CD4-positive, alpha-beta T cell (primary cell): ENCODE measurements around the gene GPR183. TPM values are rescaled to one million over a fixed set of nuclear protein-coding genes. Genes with fewer than 3 reads are reported as not detected.
A peak's percentile ranks its signal among the peaks of the same experiment; 100 is the strongest.

ENCODE experiments used
- ATAC-seq: fragments of 200-7000 bp; cut with Tn5 transposase; one replicate; pipeline ENCODE4 v1.10.0; 2022; ENCODE audit warnings: mild to moderate bottlenecking; ENCODE audit not compliant: poor library complexity
- CTCF ChIA-PET: fragments of 350-600 bp; sonication (Branson Sonifier 250); formaldehyde crosslinking; loops from one replicate; lab custom pipeline; 2021; ENCODE audit warnings: antibody characterized with exemption, inconsistent platforms; lab: Charles Lee
- POLR2A ChIA-PET: fragments of 350-600 bp; sonication (Branson Sonifier 250); formaldehyde crosslinking; loops from one replicate; lab custom pipeline; 2021; ENCODE audit warnings: antibody characterized with exemption, inconsistent platforms; lab: Charles Lee
- DNase-seq, 14 experiments: peaks; one replicate each; pipeline ENCODE4 v3.0.0-alpha.2; 2013 to 2020; ENCODE audit warnings: mixed read lengths in 2 of 14
- H3K27ac ChIP-seq, 2 donors: one replicate each; pipeline versions ENCODE4 v1.5.1 to v1.7.0; 2013; ENCODE audit warnings: low read length in 2 of 2, low read depth in 1 of 2, mild to moderate bottlenecking in 1 of 2
- H3K27me3 ChIP-seq, 2 experiments: 1 replicate in 1 of 2; 2 replicates in 1 of 2; pipeline versions ENCODE4 v1.6.1 to v1.7.0; 2013; ENCODE audit warnings: low read length in 2 of 2, control low read depth in 1 of 2, mild to moderate bottlenecking in 1 of 2, moderate library complexity in 1 of 2; ENCODE audit not compliant: insufficient read depth in 2 of 2, control insufficient read depth in 1 of 2
- H3K36me3 ChIP-seq: one replicate; pipeline ENCODE4 v1.6.1; 2013; ENCODE audit warnings: low read length, control low read depth; ENCODE audit not compliant: insufficient read depth
- H3K4me1 ChIP-seq: one replicate; pipeline ENCODE4 v1.6.1; 2013; ENCODE audit warnings: low read length, control low read depth; ENCODE audit not compliant: insufficient read depth
- H3K4me3 ChIP-seq: one replicate; pipeline ENCODE4 v1.5.1; 2013; ENCODE audit warnings: mild to moderate bottlenecking, low read length, moderate library complexity
- H3K9me3 ChIP-seq, 2 experiments: 1 replicate in 1 of 2; 2 replicates in 1 of 2; pipeline versions ENCODE4 v1.6.1 to v1.7.0; 2013; ENCODE audit warnings: low read length in 2 of 2, mild to moderate bottlenecking in 2 of 2, control low read depth in 1 of 2, moderate library complexity in 1 of 2; ENCODE audit not compliant: control insufficient read depth in 1 of 2, insufficient read depth in 1 of 2
- H3K27ac Mint-ChIP-seq: one replicate; pipeline ENCODE4 v1.8.0; 2020; ENCODE audit warnings: mixed read lengths
- H3K27me3 Mint-ChIP-seq: one replicate; pipeline ENCODE4 v1.8.0; 2021; ENCODE audit warnings: mixed read lengths
- H3K36me3 Mint-ChIP-seq: one replicate; pipeline ENCODE4 v1.8.0; 2021; ENCODE audit warnings: low read depth, mixed read lengths
- H3K4me1 Mint-ChIP-seq: one replicate; pipeline ENCODE4 v1.8.0; 2021; ENCODE audit warnings: low read depth, mixed read lengths
- H3K4me3 Mint-ChIP-seq: one replicate; pipeline ENCODE4 v1.8.0; 2020; ENCODE audit warnings: mild to moderate bottlenecking, mixed read lengths
- H3K9me3 Mint-ChIP-seq: one replicate; pipeline ENCODE4 v1.8.0; 2020; ENCODE audit warnings: mixed read lengths
- intact Hi-C, 2 experiments: fragments of 100-400 bp; cut with DNase I in 1 of 2; cut with micrococcal nuclease in 1 of 2; formaldehyde crosslinking; loops; one replicate each; pipeline versions ENCODE4 v1.15.1 to v1.9.0; 2023 to 2025; cut with DNase I, micrococcal nuclease
- total RNA-seq, 174 experiments: library from RNA in 2 of 174; stranded (reverse) in 2 of 174; gene quantifications; one replicate each; pipeline ENCODE4 v1.2.3 and lab custom pipeline; 2021 to 2026
- TF ChIP-seq, protein P1 (sequence below): fragments of 200-600 bp; IDR thresholded peaks from one replicate; pipeline ENCODE4 v1.8.0; 2022; ENCODE audit warnings: antibody characterized with exemption, mild to moderate bottlenecking

The GPR183 gene
- total RNA-seq, 2 experiments from 2014 or later: 330 to 337 TPM

DNA sequence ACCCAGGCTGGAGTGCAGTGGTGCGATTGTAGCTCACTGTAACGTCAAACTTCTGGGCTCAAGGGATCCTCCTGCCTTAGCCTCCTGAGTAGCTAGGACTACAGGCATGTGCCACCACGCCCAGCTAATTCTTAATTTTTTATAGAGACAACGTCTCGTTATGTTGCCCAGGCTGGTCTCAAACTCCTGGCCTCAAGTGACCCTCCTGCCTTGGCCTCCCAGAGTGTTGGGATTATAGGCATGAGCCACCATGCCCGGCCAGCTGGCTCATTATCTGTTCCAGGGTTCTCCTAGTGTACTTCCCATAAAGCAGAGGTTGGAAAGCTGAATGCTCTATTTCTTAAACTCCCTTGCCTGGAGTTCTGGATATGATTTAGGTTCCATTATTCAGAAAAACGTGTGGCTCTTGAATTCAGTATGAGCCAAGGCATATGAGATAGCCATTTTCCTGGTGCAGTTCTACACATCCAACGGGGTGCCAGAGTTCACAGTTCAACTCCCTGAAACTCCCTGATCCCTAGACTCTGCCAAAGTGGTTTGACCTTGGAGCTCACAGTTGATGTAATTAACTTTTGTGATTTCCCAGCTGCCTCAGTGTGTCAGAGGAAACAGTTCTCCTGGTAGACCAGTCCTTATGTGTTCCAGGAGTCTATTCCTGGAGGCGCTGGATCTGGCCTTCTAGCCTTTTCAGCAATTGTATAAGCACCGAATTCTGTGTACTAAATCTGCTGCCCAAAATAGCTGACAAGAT, 21.6 kb downstream of the GPR183 start:
- H3K27ac Mint-ChIP-seq: peak overlapping the region; percentile 100
- ChIA-PET CTCF (interaction anchor here (0.8 to 2.0 kb wide), 7 partner anchors 9 to 151 kb away, joined by 3 to 8 read pairs (median 5); no protein-coding TSS in a partner anchor), POLR2A (interaction anchor here (1.4 to 5.0 kb wide), 8 partner anchors 10 to 134 kb away, joined by 4 to 37 read pairs (median 6); no protein-coding TSS in a partner anchor)
- no peaks in the 10 kb centered on the region for H3K27me3 ChIP-seq
- ATAC-seq: no peak
- H3K4me3 Mint-ChIP-seq: peak overlapping the region; percentile 42
- no peaks in the 10 kb centered on the region for H3K9me3 Mint-ChIP-seq
- no peak for DNase-seq
- H3K27me3 Mint-ChIP-seq: no peaks in the 10 kb centered on the region
- H3K4me1 ChIP-seq: peaks cover 78% of the 10 kb centered on the region
- H3K36me3 Mint-ChIP-seq: peaks cover 63% of the 10 kb centered on the region
- peak overlapping the region in 1 of 2 donors; percentile 36 for H3K27ac ChIP-seq
- no peaks in the 10 kb centered on the region for H3K9me3 ChIP-seq
- H3K36me3 ChIP-seq: peaks cover 8% of the 10 kb centered on the region
- TF ChIP-seq, protein P1, sequence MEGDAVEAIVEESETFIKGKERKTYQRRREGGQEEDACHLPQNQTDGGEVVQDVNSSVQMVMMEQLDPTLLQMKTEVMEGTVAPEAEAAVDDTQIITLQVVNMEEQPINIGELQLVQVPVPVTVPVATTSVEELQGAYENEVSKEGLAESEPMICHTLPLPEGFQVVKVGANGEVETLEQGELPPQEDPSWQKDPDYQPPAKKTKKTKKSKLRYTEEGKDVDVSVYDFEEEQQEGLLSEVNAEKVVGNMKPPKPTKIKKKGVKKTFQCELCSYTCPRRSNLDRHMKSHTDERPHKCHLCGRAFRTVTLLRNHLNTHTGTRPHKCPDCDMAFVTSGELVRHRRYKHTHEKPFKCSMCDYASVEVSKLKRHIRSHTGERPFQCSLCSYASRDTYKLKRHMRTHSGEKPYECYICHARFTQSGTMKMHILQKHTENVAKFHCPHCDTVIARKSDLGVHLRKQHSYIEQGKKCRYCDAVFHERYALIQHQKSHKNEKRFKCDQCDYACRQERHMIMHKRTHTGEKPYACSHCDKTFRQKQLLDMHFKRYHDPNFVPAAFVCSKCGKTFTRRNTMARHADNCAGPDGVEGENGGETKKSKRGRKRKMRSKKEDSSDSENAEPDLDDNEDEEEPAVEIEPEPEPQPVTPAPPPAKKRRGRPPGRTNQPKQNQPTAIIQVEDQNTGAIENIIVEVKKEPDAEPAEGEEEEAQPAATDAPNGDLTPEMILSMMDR: no peak
- H3K4me3 ChIP-seq: no peak overlapping the region
- H3K4me1 Mint-ChIP-seq: peaks cover 97% of the 10 kb centered on the region
- intact Hi-C loops: no loop called here

DNA sequence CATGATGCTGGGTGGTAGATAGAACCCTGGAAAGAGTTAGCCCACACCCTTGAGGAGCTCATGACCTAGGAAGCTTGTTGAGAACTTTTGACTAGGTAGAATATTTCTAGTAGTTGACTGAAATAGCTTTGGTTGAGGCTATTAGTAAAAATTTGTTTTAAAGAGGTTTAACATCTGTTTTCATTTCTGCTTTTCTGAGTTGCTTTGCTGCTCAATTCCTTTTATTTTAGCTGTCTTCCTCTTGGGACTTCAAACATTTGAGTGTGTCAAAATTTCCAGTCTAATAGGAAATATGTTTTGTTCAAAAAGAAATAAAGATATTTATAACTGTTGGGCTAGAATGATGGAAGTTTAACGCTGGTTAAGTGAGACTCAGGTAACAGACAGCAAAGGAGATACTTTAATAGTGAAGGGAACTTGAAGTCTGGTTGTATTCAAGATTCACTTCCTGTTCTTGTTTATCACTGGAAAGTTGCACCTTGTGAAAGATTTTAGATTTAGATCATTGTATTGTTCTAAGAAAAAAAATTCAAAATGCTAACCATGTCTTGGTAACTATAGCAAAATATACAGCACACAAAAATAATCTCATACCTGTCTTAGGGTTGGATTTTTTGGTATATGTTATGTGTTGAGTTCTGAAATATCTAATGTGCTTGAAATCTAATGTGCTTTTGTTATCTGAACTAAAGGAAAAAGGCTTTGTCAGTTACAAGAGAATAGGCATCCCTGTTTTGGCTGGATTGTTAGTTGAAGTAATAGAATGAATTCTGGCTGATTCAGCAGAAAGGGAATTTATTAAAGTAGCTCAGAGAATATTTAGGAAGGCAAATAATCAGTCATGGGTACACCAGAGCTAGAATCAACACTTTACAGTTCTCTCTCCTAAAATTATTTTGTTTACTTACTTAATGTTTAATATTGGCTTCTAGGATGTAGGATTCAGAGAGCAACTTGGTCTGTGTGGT, 24.7 kb downstream of the GPR183 start:
- POLR2A ChIA-PET: interaction anchor here (0.9 to 5.0 kb wide), 13 partner anchors 9 to 102 kb away, joined by 3 to 37 read pairs (median 4); no protein-coding TSS in a partner anchor
- peak; percentile 69 for ATAC-seq
- peaks cover 55% of the 10 kb centered on the region for H3K36me3 Mint-ChIP-seq

More for the DNA sequence above, 24.7 kb downstream of the GPR183 start:
- Histone ChIP-seq H3K9me3 (no peaks in the 10 kb centered on the region), H3K4me3 (no peak overlapping the region), H3K27me3 (no peaks in the 10 kb centered on the region), H3K4me1 (peaks cover 75% of the 10 kb centered on the region), H3K27ac (peak overlapping the region; percentile 80 to 90), H3K36me3 (peaks cover 14% of the 10 kb centered on the region)
- DNase-seq: peak in 3 of 14 experiments; percentile 65 to 73 (median 71)
- no peaks in the 10 kb centered on the region for H3K27me3 Mint-ChIP-seq
- H3K27ac Mint-ChIP-seq: peak overlapping the region; percentile 100
- H3K9me3 Mint-ChIP-seq: no peaks in the 10 kb centered on the region
- TF ChIP-seq, protein P1: no peak
- CTCF ChIA-PET: interaction anchor here (0.7 to 2.1 kb wide), 9 partner anchors 10 to 154 kb away, joined by 3 to 13 read pairs (median 4); no protein-coding TSS in a partner anchor
- peak overlapping the region; percentile 82 for H3K4me3 Mint-ChIP-seq
- peaks cover 97% of the 10 kb centered on the region for H3K4me1 Mint-ChIP-seq
- intact Hi-C loops: loop anchor here in 1 of 2 experiments (1.0 to 2.0 kb wide), 2 partner anchors 14 to 25 kb away; partner anchors contain the start of gene GPR183
